Pancreas (tissue), 10 donors: ENCODE data around the gene MSMP. TPM values are rescaled to one million over a fixed set of nuclear protein-coding genes. Genes with fewer than 3 reads are reported as not detected.

ENCODE experiments used
- ATAC-seq, 4 donors: fragments of 200-7000 bp; cut with Tn5 transposase; one replicate each; pipeline versions ENCODE4 v1.8.0 to v1.9.1; 2020; ENCODE audit warnings: mild to moderate bottlenecking in 4 of 4, moderate library complexity in 4 of 4
- DNase-seq, 6 donors: peaks; one replicate each; pipeline ENCODE4 v3.0.0-alpha.2; 2020
- FAIRE-seq: peaks from 2 replicates; lab custom pipeline; 2012; peaks lifted over from hg19 to GRCh38; lab: Jason Lieb, UNC
- H3K27ac ChIP-seq, 4 donors: fragments of 200-600 bp; sonication (generic); 1 replicate in 3 of 4; 2 replicates in 1 of 4; pipeline versions ENCODE4 v1.5.0 to v1.8.0; 2020
- H3K27me3 ChIP-seq, 4 donors: fragments of 200-600 bp; one replicate each; pipeline ENCODE4 v1.8.0; 2021
- H3K36me3 ChIP-seq, 3 donors: fragments of 200-600 bp; sonication (generic) in 1 of 3; one replicate each; pipeline versions ENCODE4 v1.5.0 to v1.8.0; 2020 to 2021
- H3K4me1 ChIP-seq, 3 donors: fragments of 200-600 bp; one replicate each; pipeline ENCODE4 v1.8.0; 2021
- H3K4me3 ChIP-seq, 4 donors: fragments of 200-600 bp; sonication (generic) in 2 of 4; one replicate each; pipeline versions ENCODE4 v1.5.0 to v1.8.0; 2020 to 2021
- H3K9me3 ChIP-seq, 4 donors: fragments of 200-600 bp; one replicate each; pipeline ENCODE4 v1.8.0; 2021
- CTCF ChIP-seq, 4 donors: fragments of 200-600 bp; sonication (generic) in 3 of 4; IDR thresholded peaks; one replicate each; pipeline versions ENCODE4 v1.5.0 to v1.8.0; 2021; ENCODE audit warnings: antibody characterized with exemption in 4 of 4
- WGBS, 2 donors: extraction: QIAGEN DNeasy Blood & Tissue Kit; methylation state at CpG; one replicate each; pipeline ENCODE4 v1.1.7; 2013; 5-methylcytosine and 5-hydroxymethylcytosine counted together
- intact Hi-C, 3 donors: fragments of 100-400 bp; cut with DNase I; formaldehyde crosslinking; loops; one replicate each; pipeline versions ENCODE4 v1.11.1 to v1.14.2; 2022
- polyA plus RNA-seq, 2 donors: library from polyadenylated mRNA; stranded (reverse); fragments of 200-250 nt; gene quantifications; one replicate each; pipeline ENCODE4 v1.2.3, GENCODE V29; 2013
- total RNA-seq, 6 donors: library from RNA; stranded (reverse); fragmentation: NEBNext Ultra II Directional in 4 of 6; extraction: Animal tissue kit (Norgen Biotek cat#: 25700) in 4 of 6; gene quantifications; one replicate each; pipeline versions ENCODE4 v1.2.1 to v1.2.4, GENCODE V29; 2021 to 2023
- donor health status: healthy with polysubstance abuse.
- donor health status: DM: no; HTN: no; CAD: no; lungs with moderate emphysema.
- donor health status: DM: no; HTN: no; CAD: no.
- donor health status: control.
- donor health status: control.
- donor health status: Bipolar disorder and iron deficiency.
- donor health status: DM: yes; HTN: yes; CAD: no.
- donor health status: DM: no; HTN: no; CAD: no.
- donor health status: DM: no; HTN: no; CAD: no.
- donor health status: DM: yes; HTN: yes; CAD: no.

MSMP gene
- total RNA-seq (1 to 10 TPM in 1 of 6 donors, under 1 TPM in 1, not detected in 4; 0.67 to 2.3 TPM), polyA plus RNA-seq (under 1 TPM in 1 of 2 donors, not detected in 1; 0.49 TPM)

GRCh38 chr9:35754264-35754663 lies at the start of gene MSMP:
TSS of gene MSMP (minus strand) at chr9:35754276. CDS start at chr9:35754129, 147 bp downstream.
- peaks cover 3 to 29% (median 10%) of the 10 kb centered on the region in 3 donors for H3K36me3 ChIP-seq
- no peak for DNase-seq

DNA sequence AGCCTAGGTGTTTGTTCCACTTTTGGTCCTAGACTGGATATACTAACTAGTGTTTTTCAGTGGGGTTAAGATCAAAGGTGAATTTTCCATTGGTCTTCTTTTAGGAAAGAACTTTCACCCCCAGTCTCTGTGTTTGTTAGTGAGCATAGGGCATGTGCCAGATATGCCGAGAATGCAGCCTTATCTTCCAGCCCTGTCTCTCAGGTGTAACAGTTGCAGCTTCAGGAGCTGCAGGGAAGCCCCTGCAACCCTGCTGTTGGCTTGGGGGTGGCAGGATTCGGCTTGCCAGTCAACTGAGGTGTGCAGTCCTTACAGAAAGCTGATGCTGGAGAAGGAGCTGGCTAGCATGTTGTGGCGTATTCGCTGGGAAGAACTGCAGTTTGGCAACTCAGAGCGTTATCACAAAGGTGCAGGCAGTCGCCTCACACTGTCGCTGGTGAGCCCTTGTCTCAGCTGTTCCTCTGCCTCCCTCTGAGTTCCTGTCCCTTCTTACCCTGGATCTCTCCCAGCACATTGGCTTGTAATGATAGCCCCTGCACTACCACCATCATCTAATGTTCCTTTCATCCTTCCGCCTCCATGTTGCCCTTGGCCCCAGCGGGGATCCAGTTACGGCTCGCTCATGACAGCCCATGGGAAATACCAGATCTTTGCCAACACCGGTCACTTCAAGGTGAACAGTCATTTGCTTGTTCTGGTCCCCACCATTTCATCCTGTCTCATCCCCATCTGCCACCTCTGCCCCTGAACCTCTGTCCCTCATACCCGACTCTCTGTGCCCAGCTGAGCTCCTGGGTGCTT lies 47.5 kb upstream of the MSMP start:
- ATAC-seq, result no peak
- H3K9me3 ChIP-seq, result no peaks in the 10 kb centered on the region
- WGBS, 2 donors, result 84 to 86% methylated on average over 13 of the region's 13 CpGs
- no peak for FAIRE-seq
- intact Hi-C loops, result no loop called here
- H3K4me1 ChIP-seq, result no peaks in the 10 kb centered on the region
- no peak for DNase-seq
- H3K27me3 ChIP-seq, result no peaks in the 10 kb centered on the region
- TF ChIP-seq CTCF (IDR thresholded peaks at IDR 0.05), result no peak
- H3K4me3 ChIP-seq, result no peak overlapping the region
- H3K36me3 ChIP-seq, result peaks cover 0 to 9% (median 0%) of the 10 kb centered on the region in 3 donors
- H3K27ac ChIP-seq, result no peak overlapping the region

More at GRCh38 chr9:35754264-35754663, at the start of gene MSMP:
- no peaks in the 10 kb centered on the region for H3K9me3 ChIP-seq
- TF ChIP-seq CTCF (IDR thresholded peaks at IDR 0.05), result no peak
- 49 to 54% methylated on average over 3 of the region's 3 CpGs for WGBS, 2 donors
- ATAC-seq, result no peak
- intact Hi-C loops, result loop anchor here in 1 of 3 donors (10.0 kb wide), 1 partner anchor 61 kb away; the partner anchor contains the start of genes HINT2 and SPAG8
- peaks cover 8 to 16% (median 15%) of the 10 kb centered on the region in 3 donors for H3K4me1 ChIP-seq
- no peak for FAIRE-seq
- H3K27ac ChIP-seq, result no peak within 1 kb of the TSS
- no peaks in the 10 kb centered on the region for H3K27me3 ChIP-seq
- no peak within 1 kb of the TSS for H3K4me3 ChIP-seq

DNA sequence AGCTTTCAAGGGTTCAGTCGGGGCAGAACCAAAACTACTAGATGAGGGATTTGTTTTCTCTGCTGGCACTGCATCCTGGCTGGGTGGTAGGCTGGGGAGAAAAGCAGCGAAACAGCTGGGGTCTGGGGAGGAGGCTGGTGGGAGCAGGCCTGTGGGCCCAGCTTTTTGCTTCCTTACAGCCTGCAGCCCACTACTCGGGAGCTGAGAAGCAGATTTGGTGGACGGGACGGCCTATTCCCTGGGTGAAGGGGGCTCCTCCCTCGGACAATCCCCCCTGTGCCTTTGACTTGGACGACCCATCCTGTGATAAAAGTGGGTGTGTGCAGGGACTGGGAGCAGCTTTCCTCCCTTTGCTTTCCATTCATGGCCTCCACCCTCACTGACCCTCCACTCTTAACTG lies 46.5 kb upstream of the MSMP start:
- H3K9me3 ChIP-seq, result no peaks in the 10 kb centered on the region
- TF ChIP-seq CTCF (IDR thresholded peaks at IDR 0.05), result no peak
- H3K4me3 ChIP-seq, result no peak overlapping the region
- intact Hi-C loops, result no loop called here
- H3K4me1 ChIP-seq, result no peaks in the 10 kb centered on the region
- ATAC-seq (no peak), DNase-seq (no peak), FAIRE-seq (no peak)
- no peak overlapping the region for H3K27ac ChIP-seq
- WGBS, 2 donors, result 77 to 78% methylated on average over 7 of the region's 7 CpGs
- H3K27me3 ChIP-seq, result no peaks in the 10 kb centered on the region
- no peaks in the 10 kb centered on the region for H3K36me3 ChIP-seq

GRCh38 chr9:35798658-35799374 lies 44.7 kb upstream of the MSMP start:
- Histone ChIP-seq H3K27ac (no peak overlapping the region), H3K27me3 (no peaks in the 10 kb centered on the region), H3K4me1 (no peaks in the 10 kb centered on the region), H3K4me3 (no peak overlapping the region), H3K36me3 (no peaks in the 10 kb centered on the region), H3K9me3 (no peaks in the 10 kb centered on the region)
- no peak for FAIRE-seq
- intact Hi-C loops, result loop anchor here in 1 of 3 donors (10.0 kb wide), 1 partner anchor 76 kb away; the partner anchor contains the start of gene OR13J1
- 89 to 93% methylated on average over 4 of the region's 4 CpGs for WGBS, 2 donors
- ATAC-seq, result peak in 3 of 4 donors; percentile 16 to 68 (median 60)
- TF ChIP-seq CTCF (IDR thresholded peaks at IDR 0.05), result no peak
- DNase-seq, result no peak
